Brain microvascular endothelial cell (primary cell): ENCODE data around the gene GP5.

Source experiments
- DNase-seq: peaks from one replicate; pipeline ENCODE4 v3.0.0-alpha.2; 2020
- H3K27ac ChIP-seq: fragments of 250-450 bp; sonication (Bioruptor Pico); 2 replicates; pipeline ENCODE4 v1.5.1; 2020; ENCODE audit warnings: mild to moderate bottlenecking, moderate library complexity
- H3K27me3 ChIP-seq: fragments of 250-450 bp; sonication (Bioruptor Pico); replicated peaks from 2 replicates; pipeline ENCODE4 v1.5.1; 2020; ENCODE audit warnings: mild to moderate bottlenecking
- H3K36me3 ChIP-seq: fragments of 250-450 bp; sonication (Bioruptor Pico); replicated peaks from 2 replicates; pipeline ENCODE4 v1.5.1; 2020; ENCODE audit warnings: mild to moderate bottlenecking
- H3K4me3 ChIP-seq: 2 replicates; pipeline ENCODE4 v1.5.1; 2011; ENCODE audit warnings: low read depth, mild to moderate bottlenecking, control low read depth, low read length, moderate library complexity
- CTCF ChIP-seq: IDR thresholded peaks from 2 replicates; pipeline ENCODE4 v1.5.1; 2011; ENCODE audit warnings: low read depth, mild to moderate bottlenecking, moderate library complexity, low read length, control low read depth, inconsistent platforms; ENCODE audit errors: missing control alignments
- in situ Hi-C: cut with HindIII; loops from 2 replicates; pipeline ENCODE4 v1.10.0; 2017; ENCODE audit warnings: low sequenced_read_pairs, low pct_ligation_motif_present

The GP5 gene

GRCh38 chr3:194390835-194391234 lies 8.2 kb downstream of the GP5 start:
- no peak overlapping the region for H3K4me3 ChIP-seq

DNA sequence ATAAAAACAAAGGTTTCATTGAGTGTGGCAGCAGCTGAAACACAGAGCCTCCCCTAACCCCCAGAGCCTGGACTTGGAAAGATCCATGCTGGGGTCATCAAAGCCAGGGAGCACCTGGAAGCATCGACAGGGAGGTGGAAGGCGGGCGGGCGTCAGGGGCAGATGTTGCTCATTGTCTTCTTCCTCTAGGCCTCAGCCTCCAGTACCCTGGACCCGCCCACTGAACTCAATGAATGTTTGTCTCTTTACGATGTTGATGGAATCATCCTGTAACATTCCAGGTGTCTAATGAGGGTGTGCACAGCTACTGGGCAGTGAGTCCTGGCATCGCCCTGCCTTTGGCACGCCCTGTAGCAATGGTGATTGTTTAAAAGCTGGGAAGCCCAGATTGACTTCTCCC lies 9.8 kb downstream of the GP5 start:
- Histone ChIP-seq H3K4me3 (no peak overlapping the region), H3K27ac (no peak overlapping the region), H3K27me3 (peaks cover 5% of the 10 kb centered on the region), H3K36me3 (no peaks in the 10 kb centered on the region)
- no peak for DNase-seq
- in situ Hi-C loops = no loop called here
- no peak for TF ChIP-seq CTCF

More at GRCh38 chr3:194390835-194391234, 8.2 kb downstream of the GP5 start:
- in situ Hi-C loops = no loop called here
- Histone ChIP-seq H3K27ac (no peak overlapping the region), H3K27me3 (peaks cover 5% of the 10 kb centered on the region), H3K36me3 (no peaks in the 10 kb centered on the region)
- no peak for TF ChIP-seq CTCF
- DNase-seq = no peak

DNA sequence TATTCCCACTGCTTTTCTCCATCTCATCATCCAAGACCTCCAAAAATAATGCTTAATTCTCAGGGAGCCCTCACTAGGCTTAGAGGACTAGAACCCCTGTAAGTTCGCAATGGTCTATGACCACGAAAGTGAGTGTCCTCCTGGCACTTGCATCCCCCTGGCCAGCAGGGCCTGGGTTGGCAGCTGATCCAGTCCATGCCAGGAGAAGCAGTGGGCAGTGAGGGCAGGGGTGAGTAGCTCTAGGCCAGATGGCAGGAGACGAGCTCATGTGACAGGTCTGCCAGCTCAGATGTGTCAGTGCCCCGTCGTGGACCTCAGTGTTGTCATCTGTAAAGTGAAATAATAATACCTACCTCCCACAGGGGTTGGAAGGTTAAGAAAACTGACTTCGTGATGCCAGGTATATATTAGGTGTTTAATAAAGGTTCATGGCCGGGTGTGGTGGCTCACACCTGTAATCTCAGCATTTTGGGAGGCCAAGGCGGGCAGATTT lies 11.1 kb downstream of the GP5 start:
- Histone ChIP-seq H3K27ac (no peak overlapping the region), H3K36me3 (no peaks in the 10 kb centered on the region), H3K4me3 (no peak overlapping the region), H3K27me3 (peaks cover 5% of the 10 kb centered on the region)
- TF ChIP-seq CTCF = no peak
- DNase-seq = no peak
- in situ Hi-C loops = no loop called here

GRCh38 chr3:194387276-194387675 lies 11.8 kb downstream of the GP5 start:
- Histone ChIP-seq H3K4me3 (no peak overlapping the region), H3K27me3 (peaks cover 8% of the 10 kb centered on the region), H3K27ac (no peak overlapping the region), H3K36me3 (no peaks in the 10 kb centered on the region)
- DNase-seq = no peak
- TF ChIP-seq CTCF = no peak
- in situ Hi-C loops = no loop called here

GRCh38 chr3:194386648-194387047 lies 12.4 kb downstream of the GP5 start:
- no peak for DNase-seq
- no peak overlapping the region for H3K4me3 ChIP-seq

More at GRCh38 chr3:194386648-194387047, 12.4 kb downstream of the GP5 start:
- Histone ChIP-seq H3K36me3 (no peaks in the 10 kb centered on the region), H3K27ac (no peak overlapping the region), H3K27me3 (peaks cover 8% of the 10 kb centered on the region)
- TF ChIP-seq CTCF = no peak
- in situ Hi-C loops = no loop called here
